Activated CD8-positive, alpha-beta memory T cell treated with anti-CD3 and anti-CD28 coated beads for 48 hours (primary cell): ENCODE measurements around the gene CC2D2B.
A peak's percentile ranks its signal among the peaks of the same experiment; 100 is the strongest.
"Not testable (repeated sequence)": the region's sequence is repeated elsewhere in the genome, so short reads cannot be mapped to it uniquely, and the experiment has no call there.

Experiments used
- DNase-seq, 3 experiments: peaks; one replicate each; pipeline ENCODE4 v3.0.0-alpha.2; 2020; ENCODE audit warnings: low read depth in 2 of 3, low spot score in 2 of 3

CC2D2B gene

DNA sequence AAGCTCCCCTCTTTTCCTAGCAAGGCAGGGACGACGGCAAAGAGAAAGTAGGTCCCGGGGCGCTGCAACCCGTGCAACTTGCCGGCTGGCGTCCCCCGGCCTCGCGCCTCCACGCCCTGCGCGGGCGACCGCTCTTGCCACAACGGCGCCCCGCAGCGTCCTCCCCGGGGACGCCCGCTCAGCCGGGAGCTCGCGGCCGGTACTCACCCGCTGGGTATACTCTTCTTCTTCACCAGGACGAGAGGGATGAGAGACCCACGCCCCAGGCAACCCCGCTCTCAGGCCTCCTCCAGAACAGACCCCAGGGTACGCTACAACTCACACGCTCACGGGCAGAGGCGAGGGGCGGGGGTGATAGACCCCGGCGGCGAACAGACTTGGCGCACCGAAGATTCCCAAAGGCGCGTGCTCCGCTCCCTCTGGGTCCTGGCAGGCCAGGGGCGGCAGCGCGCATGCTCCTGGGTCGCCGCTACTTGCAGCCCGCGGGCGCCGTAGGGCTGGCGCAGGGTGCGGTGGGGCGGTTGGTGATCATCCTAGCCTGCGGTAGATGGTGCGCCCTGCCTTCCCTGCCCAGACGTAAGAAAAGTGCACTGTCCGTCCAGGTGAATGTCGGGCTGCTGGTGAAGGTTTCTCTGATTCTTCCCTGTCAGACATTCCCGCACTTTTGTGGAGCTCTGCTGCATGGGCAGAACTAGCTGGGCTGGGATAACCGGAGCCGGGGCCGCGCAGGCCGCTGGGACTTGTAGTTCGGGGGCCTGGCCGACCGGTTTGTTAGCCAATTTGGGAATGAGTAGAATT, at the start of gene CC2D2B:
CC2D2B (plus strand) TSS at position 520 of the 798 bp plus-strand sequence. CDS start 3,349 bp downstream, outside the sequence.
- peak; percentile 37 to 49 (median 42) for DNase-seq

- DNase-seq: no peak
Observed at GRCh38 chr10:95860166-95860940, 47.4 kb upstream of the CC2D2B start.

- no peak for DNase-seq
Observed at GRCh38 chr10:95861386-95861785, 46.4 kb upstream of the CC2D2B start.

DNA sequence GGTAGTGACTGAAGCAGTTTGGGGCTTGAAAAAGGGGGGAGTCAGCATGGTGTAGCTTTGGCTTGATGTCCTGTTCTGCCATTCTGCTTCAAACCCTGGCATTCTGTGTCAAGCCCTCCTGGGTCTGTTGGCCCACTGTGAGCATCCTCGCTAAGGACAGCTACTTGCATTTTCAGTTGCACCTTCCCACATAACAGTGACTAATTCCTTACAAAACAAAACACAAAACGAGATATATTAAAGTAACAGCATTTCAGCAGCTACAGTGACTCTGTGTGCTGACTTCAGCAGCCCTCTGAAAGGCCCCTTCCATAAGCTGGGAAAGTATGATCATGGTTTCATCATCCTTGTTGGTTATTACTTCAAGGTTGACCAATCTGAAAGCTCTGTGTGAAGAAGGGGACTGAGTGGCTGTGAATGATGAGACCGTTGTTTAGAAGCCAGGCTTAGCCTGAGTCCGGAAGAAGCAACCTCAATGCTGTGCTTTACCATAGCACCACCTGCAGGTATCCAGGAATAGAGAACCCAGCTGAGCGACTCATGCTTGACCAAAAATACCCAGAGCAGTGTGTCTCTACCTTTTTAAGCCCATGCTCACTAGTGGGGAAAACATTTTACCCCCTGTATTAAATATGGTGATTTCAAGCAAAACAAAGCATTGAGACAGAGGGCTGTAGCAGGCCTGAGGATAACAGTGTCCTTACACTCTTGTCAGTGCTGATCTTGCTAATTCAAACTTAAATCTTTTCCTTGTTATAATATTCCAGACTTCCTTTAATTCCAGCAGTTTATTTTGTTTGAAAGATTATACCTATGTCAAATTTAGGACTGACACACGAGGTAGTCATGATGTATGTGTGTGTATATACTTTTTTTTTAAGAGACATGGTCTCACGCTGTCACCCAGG, 42.6 kb upstream of the CC2D2B start:
- DNase-seq: no peak

DNA sequence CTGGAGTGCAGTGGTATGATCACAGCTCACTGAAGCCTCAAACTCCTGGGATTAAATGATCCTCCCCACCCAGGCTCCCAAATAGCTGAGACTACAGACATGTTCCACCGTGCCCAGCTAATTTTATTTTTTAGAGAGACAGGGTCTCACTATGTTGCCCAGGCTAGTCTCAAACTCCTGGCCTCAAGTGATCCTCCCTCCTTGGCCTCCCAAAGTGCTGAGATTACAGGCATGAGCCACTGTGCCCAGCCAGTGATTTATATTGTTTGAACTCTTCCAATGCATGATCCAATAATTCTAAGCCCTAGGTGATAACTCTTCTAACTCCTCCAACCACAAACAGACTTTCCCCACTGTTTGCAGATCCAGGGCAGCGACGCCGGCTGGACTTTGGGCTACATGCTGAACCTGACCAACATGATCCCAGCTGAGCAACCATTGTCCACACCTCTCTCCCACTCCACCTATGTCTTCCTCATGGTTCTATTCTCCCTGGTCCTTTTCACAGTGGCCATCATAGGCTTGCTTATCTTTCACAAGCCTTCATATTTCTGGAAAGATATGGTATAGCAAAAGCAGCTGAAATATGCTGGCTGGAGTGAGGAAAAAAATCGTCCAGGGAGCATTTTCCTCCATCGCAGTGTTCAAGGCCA, 41.8 kb upstream of the CC2D2B start:
- no peak for DNase-seq

DNA sequence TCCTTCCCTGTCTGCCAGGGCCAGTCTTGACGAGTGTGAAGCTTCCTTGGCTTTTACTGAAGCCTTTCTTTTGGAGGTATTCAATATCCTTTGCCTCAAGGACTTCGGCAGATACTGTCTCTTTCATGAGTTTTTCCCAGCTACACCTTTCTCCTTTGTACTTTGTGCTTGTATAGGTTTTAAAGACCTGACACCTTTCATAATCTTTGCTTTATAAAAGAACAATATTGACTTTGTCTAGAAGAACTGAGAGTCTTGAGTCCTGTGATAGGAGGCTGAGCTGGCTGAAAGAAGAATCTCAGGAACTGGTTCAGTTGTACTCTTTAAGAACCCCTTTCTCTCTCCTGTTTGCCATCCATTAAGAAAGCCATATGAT, 41.3 kb upstream of the CC2D2B start:
- DNase-seq: no peak

DNA sequence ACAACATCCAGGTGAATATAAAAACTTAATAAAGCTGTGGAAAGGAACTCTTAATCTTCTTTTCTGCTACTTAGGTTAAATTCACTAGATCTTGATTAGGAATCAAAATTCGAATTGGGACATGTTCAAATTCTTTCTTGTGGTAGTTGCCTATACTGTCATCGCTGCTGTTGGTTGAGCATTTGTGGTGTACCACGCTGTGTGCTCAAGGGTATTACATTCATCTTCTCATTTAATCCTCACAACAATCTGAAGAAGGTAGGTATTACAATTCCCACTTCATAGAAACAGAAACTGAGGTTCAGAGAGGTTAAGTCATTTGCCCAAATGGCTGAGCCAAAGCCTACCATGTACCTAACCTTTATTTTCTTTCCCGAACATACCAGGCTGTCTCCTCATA, 39.9 kb upstream of the CC2D2B start:
- DNase-seq: no peak

DNA sequence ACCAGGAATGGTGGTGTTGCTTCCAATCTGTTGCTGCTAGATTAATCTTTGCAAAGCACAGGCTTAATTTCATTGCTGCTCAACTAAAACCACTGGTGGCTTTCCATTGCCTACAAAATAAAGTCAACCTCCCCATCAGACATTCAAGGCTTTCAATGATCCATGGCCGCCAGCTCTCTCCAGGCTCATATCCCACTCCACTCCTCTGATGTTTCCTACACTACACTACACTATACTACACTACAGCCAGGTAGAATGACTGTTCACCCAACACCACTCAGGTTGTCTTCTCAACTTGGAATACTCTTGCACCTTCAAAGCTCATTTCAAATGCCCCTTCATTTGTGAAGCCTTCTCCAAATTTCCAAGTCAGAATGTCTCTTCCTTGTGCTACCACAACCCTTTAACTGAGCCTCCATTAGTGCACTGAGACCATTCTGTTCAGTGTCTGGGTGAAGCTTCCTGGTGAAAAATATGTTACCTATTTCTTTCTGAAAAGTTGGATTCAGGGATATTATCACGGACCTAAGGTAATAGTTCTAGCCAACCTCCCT, 35.5 kb upstream of the CC2D2B start:
- no peak for DNase-seq

DNA sequence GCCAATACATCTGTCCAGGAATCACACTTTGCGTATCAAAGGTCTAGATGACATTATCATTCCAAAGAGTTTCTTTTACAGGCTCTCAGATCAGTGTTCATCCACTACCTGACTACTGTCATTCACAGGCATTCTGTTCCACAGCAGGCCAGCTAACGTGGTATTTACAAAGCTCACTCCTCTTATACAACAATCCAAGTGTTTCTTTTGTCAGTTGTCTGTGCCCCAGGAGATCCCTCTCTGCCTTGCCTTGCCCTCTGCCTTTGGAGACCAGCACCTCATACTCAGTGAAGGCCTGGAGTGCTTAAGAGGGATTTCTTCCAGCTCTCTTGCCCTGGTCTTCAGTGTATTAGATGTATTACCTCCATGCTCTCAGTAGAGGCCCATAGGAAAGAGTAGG, 34.6 kb upstream of the CC2D2B start:
- no peak for DNase-seq

- no peak for DNase-seq
Observed at GRCh38 chr10:95873651-95874050, 34.1 kb upstream of the CC2D2B start.

- DNase-seq: not testable (repeated sequence)
Observed at GRCh38 chr10:95874783-95875182, 33.0 kb upstream of the CC2D2B start.

- DNase-seq: no peak
Observed at GRCh38 chr10:95876756-95877155, 31.0 kb upstream of the CC2D2B start.

- DNase-seq: no peak
Observed at GRCh38 chr10:95877881-95878280, 29.9 kb upstream of the CC2D2B start.

DNA sequence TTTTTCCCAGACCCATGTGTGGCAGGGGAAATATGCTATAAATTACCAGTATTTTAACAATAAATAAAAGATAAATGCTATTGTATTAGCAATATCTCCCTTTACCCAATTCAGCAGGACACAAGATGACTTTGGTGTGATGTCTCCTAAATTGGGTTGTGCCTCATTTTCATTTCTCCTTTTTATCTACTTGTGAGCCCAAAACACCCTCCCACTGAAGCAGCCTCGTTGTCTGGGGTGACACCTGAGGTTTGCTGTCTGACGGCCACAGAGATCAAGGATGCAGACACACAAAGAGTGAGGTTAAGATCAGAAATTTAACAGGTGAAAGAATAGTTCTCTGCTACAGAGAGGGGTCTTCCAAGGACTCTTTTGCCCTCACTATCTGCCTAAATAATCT, 27.1 kb upstream of the CC2D2B start:
- no peak for DNase-seq

DNA sequence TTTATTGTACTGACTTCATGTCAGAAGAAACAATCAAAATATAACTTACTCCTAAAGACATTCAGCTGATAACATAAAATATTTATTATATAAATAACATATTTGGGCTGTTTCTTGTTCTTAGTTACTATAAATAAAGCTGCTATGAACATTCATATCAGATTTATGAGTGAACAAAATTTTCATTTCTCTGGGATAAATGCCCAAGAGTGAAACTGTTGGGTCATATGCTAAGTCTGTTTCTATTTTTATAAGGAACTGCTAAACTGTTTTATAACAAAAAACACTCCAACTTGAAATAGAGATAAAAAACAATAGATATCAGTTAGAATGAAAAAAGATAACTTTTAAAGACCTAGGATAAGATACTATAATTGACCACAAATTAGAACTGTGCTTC, 26.5 kb upstream of the CC2D2B start:
- DNase-seq: no peak

DNA sequence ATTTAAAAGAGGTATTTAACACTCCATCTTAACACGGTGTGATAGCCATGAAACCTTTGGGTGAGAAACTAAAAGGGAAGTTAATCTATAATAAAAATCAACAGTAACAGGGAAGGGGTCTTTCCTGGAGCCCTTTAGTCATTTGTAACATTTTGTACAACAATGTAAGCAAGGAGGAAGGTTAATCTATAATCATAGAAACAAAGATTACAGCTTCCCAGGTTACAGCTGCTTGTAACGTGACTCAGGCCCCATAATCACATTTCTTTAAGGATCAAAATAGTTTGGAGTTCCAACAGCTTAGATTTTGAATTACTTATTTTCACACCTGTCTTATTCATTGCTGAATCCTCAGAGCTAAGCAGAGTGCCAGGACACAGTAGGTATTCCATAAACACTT, 17.9 kb upstream of the CC2D2B start:
- DNase-seq: no peak

GRCh38 chr10:95896071-95896850, 11.5 kb upstream of the CC2D2B start:
- DNase-seq: no peak

DNA sequence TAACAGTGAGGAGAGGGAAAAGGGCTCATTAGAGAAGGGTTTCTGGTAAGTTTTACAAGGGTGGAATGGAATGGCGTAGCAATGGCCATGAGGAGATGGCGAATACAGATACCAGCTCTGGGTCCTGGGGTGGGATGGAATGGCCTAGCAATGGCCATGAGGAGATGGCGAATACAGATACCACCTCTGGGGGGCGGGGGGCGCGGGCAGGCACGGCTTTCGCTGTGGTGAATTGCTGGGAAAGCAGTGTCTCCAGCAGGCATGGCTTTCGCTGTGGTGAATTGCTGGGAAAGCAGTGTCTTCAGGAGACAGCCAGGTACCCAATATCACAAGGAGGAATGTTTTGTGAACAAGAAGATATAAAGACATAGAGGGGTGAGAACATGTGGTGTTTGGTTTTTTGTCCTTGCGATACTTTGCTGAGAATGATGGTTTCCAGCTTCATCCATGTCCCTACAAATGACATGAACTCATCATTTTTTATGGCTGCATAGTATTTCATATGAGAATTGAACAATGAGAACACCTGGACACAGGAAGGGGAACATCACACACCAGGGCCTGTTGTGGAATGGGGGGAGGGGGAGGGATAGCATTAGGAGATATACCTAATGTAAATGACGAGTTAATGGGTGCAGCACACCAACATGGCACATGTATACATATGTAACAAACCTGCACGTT, 1.7 kb upstream of the CC2D2B start:
- not testable (repeated sequence) for DNase-seq
